Activated T-cell treated with anti-CD3 and anti-CD28 coated beads, Interleukin-2, amount 50 U/mL, for 4 hours (primary cell): ENCODE data around the gene SLC10A3. TPM values are rescaled to one million over a fixed set of nuclear protein-coding genes. Genes with fewer than 3 reads are reported as not detected.
A peak's percentile ranks its signal among the peaks of the same experiment; 100 is the strongest.

Source experiments
- ATAC-seq, 2 donors: fragments of 200-7000 bp; cut with Tn5 transposase; one replicate each; pipeline ENCODE4 v1.10.0; 2021
- DNase-seq: peaks from one replicate; pipeline ENCODE4 v3.0.0-alpha.2; 2020
- H3K27me3 Mint-ChIP-seq: one replicate; pipeline ENCODE4 v1.8.0; 2021; ENCODE audit warnings: low read depth, mixed read lengths
- H3K36me3 Mint-ChIP-seq: one replicate; pipeline ENCODE4 v1.8.0; 2022; ENCODE audit warnings: mixed read lengths; ENCODE audit not compliant: insufficient read depth
- H3K4me1 Mint-ChIP-seq: one replicate; pipeline ENCODE4 v1.8.0; 2021; ENCODE audit warnings: low read depth, mixed read lengths
- H3K4me3 Mint-ChIP-seq: one replicate; pipeline ENCODE4 v1.8.0; 2021; ENCODE audit warnings: mild to moderate bottlenecking, moderate library complexity, mixed read lengths
- H3K9me3 Mint-ChIP-seq: one replicate; pipeline ENCODE4 v1.8.0; 2021; ENCODE audit warnings: mixed read lengths
- total RNA-seq, 3 donors: library from RNA; stranded (reverse); gene quantifications; one replicate each; pipeline ENCODE4 v1.2.1, GENCODE V29; 2021

The SLC10A3 gene, protein sequence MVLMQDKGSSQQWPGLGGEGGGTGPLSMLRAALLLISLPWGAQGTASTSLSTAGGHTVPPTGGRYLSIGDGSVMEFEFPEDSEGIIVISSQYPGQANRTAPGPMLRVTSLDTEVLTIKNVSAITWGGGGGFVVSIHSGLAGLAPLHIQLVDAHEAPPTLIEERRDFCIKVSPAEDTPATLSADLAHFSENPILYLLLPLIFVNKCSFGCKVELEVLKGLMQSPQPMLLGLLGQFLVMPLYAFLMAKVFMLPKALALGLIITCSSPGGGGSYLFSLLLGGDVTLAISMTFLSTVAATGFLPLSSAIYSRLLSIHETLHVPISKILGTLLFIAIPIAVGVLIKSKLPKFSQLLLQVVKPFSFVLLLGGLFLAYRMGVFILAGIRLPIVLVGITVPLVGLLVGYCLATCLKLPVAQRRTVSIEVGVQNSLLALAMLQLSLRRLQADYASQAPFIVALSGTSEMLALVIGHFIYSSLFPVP
- 10 to 100 TPM; 31.3 to 32.0 (median 31.9) TPM for total RNA-seq

DNA sequence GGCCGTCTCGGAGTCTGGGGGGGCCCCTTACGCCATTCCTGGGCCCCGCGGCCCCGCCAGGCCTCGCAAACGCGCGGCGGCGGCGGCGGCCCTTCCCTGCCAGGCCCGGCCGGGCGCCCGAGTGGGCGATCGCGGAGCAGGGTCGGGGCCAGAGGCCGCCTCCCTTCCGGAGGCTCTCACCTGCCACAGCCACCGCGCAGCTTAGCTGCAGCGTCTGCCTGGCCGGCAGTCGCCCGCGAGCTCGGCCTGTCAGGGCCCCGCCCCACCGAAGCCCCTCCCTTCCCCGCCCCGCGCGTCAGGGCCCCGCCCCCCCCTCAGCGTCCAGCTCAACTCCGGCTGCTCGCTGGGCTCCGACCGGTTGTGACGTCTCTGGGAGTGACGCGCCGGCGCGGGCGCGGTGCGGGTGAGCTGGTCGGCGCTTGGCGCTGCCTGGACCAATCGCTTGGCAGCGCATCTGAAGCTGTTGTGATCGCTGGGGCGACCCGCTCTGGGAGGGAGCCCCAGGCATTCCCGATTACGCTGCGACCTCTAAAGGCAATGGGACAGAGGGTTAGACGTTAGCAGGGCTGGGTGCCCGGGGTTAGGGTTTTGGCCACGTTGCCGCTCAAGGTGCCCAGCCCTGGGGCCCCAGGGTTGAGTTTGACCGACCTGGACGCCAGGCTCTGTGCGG, at the start of gene SLC10A3:
TSS of gene SLC10A3 (minus strand) at position 216 of the 670 bp plus-strand sequence. CDS start 1,689 bp downstream, outside the sequence.
- Mint-ChIP-seq H3K4me3 (peak within 1 kb of the TSS; percentile 88), H3K4me1 (peaks cover 15% of the 10 kb centered on the region), H3K27me3 (no peaks in the 10 kb centered on the region), H3K36me3 (no peaks in the 10 kb centered on the region), H3K9me3 (no peaks in the 10 kb centered on the region)
- DNase-seq (peak; percentile 80), ATAC-seq (peak; percentile 88 to 89)

- H3K36me3 Mint-ChIP-seq = peaks cover 9% of the 10 kb centered on the region
- peaks cover 28% of the 10 kb centered on the region for H3K4me1 Mint-ChIP-seq
- H3K27me3 Mint-ChIP-seq = no peaks in the 10 kb centered on the region
- DNase-seq (no peak), ATAC-seq (no peak)
- H3K4me3 Mint-ChIP-seq = no peak overlapping the region
- no peaks in the 10 kb centered on the region for H3K9me3 Mint-ChIP-seq
Observed at GRCh38 chrX:154539077-154539476, 48.6 kb upstream of the SLC10A3 start.

DNA sequence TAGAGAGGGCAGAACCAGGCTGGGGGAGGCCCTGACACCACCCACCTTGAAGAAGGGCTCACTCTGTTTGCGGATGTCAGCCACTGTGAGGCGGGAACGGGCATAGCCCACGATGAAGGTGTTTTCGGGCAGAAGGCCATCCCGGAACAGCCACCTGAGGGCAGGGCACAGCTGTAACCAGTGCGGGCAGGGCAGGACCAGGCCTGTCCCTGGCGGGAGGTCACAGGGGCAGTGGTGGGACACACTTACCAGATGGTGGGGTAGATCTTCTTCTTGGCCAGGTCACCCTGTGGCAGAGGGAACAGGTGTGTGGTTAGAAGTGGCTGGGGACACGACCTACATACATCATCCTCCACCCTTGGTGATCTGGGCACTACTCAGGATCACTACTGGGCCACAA, 45.5 kb upstream of the SLC10A3 start:
- Mint-ChIP-seq H3K36me3 (no peaks in the 10 kb centered on the region), H3K27me3 (no peaks in the 10 kb centered on the region), H3K9me3 (no peaks in the 10 kb centered on the region)

DNA sequence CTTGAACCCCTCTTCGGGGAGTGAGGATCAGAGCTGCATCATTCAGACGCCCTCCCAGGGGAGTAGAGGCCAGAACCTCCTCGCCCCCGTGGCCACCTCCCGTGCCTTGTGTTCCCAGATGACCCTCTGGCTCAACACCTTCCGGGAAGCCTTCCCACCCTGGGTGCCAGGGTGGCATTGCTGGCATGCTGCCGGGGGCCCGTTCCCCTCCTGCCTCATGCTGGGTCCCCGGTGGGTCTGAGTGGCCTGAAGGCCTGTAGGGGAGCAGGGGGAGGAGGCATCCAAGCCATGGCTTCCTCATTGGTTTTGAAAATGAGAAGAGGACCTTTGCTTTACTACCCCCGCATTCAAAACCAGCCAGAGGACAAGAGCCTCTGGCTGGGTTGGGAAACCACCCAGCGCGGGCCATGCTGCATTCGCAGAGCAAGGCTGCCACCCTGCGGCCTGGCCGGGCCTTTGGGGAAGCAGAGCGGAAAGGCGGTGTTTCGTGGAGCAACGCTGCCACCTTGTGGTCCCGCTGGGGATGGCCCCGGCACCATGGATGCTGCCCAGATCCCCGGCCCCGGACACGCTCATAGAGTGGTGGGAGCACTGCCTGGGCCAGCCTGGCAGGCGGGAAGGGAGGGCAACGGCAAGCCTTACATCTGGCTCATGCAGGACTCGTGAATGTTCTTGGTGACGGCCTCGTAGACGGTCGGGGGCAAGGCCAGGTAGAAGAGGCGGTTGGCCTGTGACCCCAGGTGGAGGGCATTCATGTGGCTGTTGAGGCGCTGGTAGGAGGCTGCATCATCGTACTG, 44.3 kb upstream of the SLC10A3 start:
- H3K9me3 Mint-ChIP-seq = no peaks in the 10 kb centered on the region
- no peaks in the 10 kb centered on the region for H3K36me3 Mint-ChIP-seq
- peaks cover 2% of the 10 kb centered on the region for H3K4me1 Mint-ChIP-seq
- no peak overlapping the region for H3K4me3 Mint-ChIP-seq
- H3K27me3 Mint-ChIP-seq = no peaks in the 10 kb centered on the region
- ATAC-seq (peak; percentile 95 to 97), DNase-seq (peak; percentile 93)

More for the DNA sequence above, 45.5 kb upstream of the SLC10A3 start:
- no peak for ATAC-seq
- DNase-seq = no peak
- no peak overlapping the region for H3K4me3 Mint-ChIP-seq
- peaks cover 2% of the 10 kb centered on the region for H3K4me1 Mint-ChIP-seq

GRCh38 chrX:154532690-154533089, 42.3 kb upstream of the SLC10A3 start:
- Mint-ChIP-seq H3K27me3 (no peaks in the 10 kb centered on the region), H3K36me3 (no peaks in the 10 kb centered on the region), H3K4me1 (peaks cover 2% of the 10 kb centered on the region), H3K4me3 (no peak overlapping the region), H3K9me3 (no peaks in the 10 kb centered on the region)
- ATAC-seq (no peak), DNase-seq (no peak)

DNA sequence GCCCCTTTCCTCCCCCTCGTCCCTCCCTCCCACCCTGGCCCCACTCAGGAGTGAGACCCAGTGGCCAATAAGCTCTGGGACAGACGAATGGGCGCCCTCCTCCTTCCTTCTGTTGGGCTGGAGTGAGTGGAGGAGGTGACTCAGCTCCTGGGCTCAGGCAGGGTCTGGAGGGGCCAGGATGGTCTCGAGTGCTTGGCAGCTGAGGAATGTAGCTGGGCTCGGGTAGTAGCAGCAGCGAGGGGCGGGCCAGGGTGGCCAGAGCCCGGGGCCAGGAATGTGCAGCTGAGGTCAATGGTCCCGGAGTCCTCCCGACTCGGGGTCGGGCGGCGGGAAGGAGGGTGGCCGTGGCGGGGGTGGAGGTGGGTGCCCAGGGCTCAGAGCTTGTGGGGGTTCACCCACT, 41.2 kb upstream of the SLC10A3 start:
- ATAC-seq (no peak), DNase-seq (no peak)
- Mint-ChIP-seq H3K4me3 (no peak overlapping the region), H3K9me3 (no peaks in the 10 kb centered on the region), H3K36me3 (no peaks in the 10 kb centered on the region), H3K27me3 (no peaks in the 10 kb centered on the region), H3K4me1 (peaks cover 5% of the 10 kb centered on the region)

- peaks cover 17% of the 10 kb centered on the region for H3K4me1 Mint-ChIP-seq
- H3K9me3 Mint-ChIP-seq = no peaks in the 10 kb centered on the region
- H3K27me3 Mint-ChIP-seq = no peaks in the 10 kb centered on the region
- no peaks in the 10 kb centered on the region for H3K36me3 Mint-ChIP-seq
- ATAC-seq (no peak), DNase-seq (no peak)
- no peak overlapping the region for H3K4me3 Mint-ChIP-seq
Observed at GRCh38 chrX:154530286-154530685, 39.9 kb upstream of the SLC10A3 start.

- no peak for ATAC-seq
- no peaks in the 10 kb centered on the region for H3K27me3 Mint-ChIP-seq
- no peaks in the 10 kb centered on the region for H3K36me3 Mint-ChIP-seq
- H3K9me3 Mint-ChIP-seq = no peaks in the 10 kb centered on the region
- H3K4me3 Mint-ChIP-seq = no peak overlapping the region
- H3K4me1 Mint-ChIP-seq = peaks cover 15% of the 10 kb centered on the region
- DNase-seq = no peak
Observed at GRCh38 chrX:154529206-154529612, 38.8 kb upstream of the SLC10A3 start.

DNA sequence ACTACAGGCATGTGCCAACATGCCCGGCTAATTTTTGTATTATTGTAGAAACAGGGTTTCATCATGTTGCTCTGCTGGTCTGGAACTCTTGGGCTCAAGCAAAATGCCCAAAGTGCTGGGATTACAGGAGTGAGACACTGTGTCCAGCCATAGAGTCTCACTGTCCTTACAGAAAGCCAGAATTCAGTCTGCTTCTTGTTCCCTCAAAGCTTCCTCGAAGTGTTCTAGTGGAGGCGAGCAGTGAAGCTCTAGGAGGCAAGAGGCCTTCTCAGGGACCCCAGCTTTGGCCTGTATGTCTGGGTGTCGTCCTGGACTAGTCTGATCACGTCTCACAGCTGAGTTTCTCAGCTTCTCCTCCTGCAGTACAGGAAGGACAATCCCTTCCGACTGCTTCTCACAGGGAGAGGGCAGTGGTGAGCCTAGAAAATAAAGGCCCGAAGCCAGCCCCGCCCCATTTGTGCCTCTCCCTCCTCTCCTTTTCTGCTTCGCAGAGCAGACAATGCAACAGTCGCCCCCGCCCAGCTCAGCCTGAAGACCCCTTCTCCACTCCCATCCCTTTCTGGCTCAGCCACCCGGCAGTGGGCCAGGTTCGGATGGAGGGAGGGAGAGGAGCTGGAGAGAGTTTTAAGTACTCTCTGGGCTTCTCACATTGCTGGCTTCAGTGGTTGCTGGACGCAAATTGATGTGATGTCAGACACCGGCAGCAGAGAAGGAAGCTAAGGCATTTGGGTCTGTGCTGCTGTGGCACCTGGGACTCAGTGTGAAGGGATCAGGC, 36.7 kb upstream of the SLC10A3 start:
- Mint-ChIP-seq H3K9me3 (no peaks in the 10 kb centered on the region), H3K36me3 (no peaks in the 10 kb centered on the region), H3K27me3 (no peaks in the 10 kb centered on the region), H3K4me3 (no peak overlapping the region), H3K4me1 (peaks cover 15% of the 10 kb centered on the region)
- DNase-seq = peak; percentile 41
- peak; percentile 85 to 86 for ATAC-seq

GRCh38 chrX:154525606-154526490, 35.4 kb upstream of the SLC10A3 start:
- peaks cover 15% of the 10 kb centered on the region for H3K4me1 Mint-ChIP-seq
- H3K9me3 Mint-ChIP-seq = no peaks in the 10 kb centered on the region
- DNase-seq = no peak
- H3K36me3 Mint-ChIP-seq = no peaks in the 10 kb centered on the region
- peak in 1 of 2 donors; percentile 11 for ATAC-seq
- no peaks in the 10 kb centered on the region for H3K27me3 Mint-ChIP-seq
- H3K4me3 Mint-ChIP-seq = no peak overlapping the region

- DNase-seq (no peak), ATAC-seq (no peak)
- no peaks in the 10 kb centered on the region for H3K27me3 Mint-ChIP-seq
- peaks cover 11% of the 10 kb centered on the region for H3K4me1 Mint-ChIP-seq
- no peaks in the 10 kb centered on the region for H3K36me3 Mint-ChIP-seq
- H3K9me3 Mint-ChIP-seq = no peaks in the 10 kb centered on the region
- H3K4me3 Mint-ChIP-seq = no peak overlapping the region
Observed at GRCh38 chrX:154519389-154519788, 29.0 kb upstream of the SLC10A3 start.

- no peak overlapping the region for H3K4me3 Mint-ChIP-seq
Observed at GRCh38 chrX:154517101-154517781, 26.8 kb upstream of the SLC10A3 start.

More at GRCh38 chrX:154517101-154517781, 26.8 kb upstream of the SLC10A3 start:
- peaks cover 2% of the 10 kb centered on the region for H3K36me3 Mint-ChIP-seq
- DNase-seq = no peak
- ATAC-seq = no peak
- H3K9me3 Mint-ChIP-seq = no peaks in the 10 kb centered on the region
- H3K27me3 Mint-ChIP-seq = no peaks in the 10 kb centered on the region
- peaks cover 18% of the 10 kb centered on the region for H3K4me1 Mint-ChIP-seq
